ENCODE results near the gene SAMD8. TPM values are rescaled to one million over a fixed set of nuclear protein-coding genes. Genes with fewer than 3 reads are reported as not detected.

The SAMD8 gene
- total and polyA plus RNA-seq, 8 donors, result 12.9 to 22.4 (median 14.2) TPM

- intact Hi-C loops (cut with DNase I), result no loop called here
- no peaks in the 10 kb centered on the region for H3K4me1 ChIP-seq
Observed at GRCh38 chr10:75074711-75075445, 36.6 kb upstream of the SAMD8 start.

GRCh38 chr10:75076348-75076747 lies 35.1 kb upstream of the SAMD8 start:
- Histone ChIP-seq H3K27ac (no peak overlapping the region), H3K36me3 (no peaks in the 10 kb centered on the region), H3K27me3 (no peaks in the 10 kb centered on the region), H3K4me3 (no peak overlapping the region), H3K9me3 (peaks cover 0 to 3% of the 10 kb centered on the region in 2 donors), H3K4me1 (no peaks in the 10 kb centered on the region)
- intact Hi-C loops (cut with DNase I), result no loop called here
- ATAC-seq, result no peak
- TF ChIP-seq CTCF (IDR thresholded peaks at IDR 0.05), result no peak
- no peak for DNase-seq

More at GRCh38 chr10:75074711-75075445, 36.6 kb upstream of the SAMD8 start:
- H3K27ac ChIP-seq, result no peak overlapping the region
- no peak for TF ChIP-seq CTCF (IDR thresholded peaks at IDR 0.05)
- ATAC-seq (no peak), DNase-seq (no peak)
- no peaks in the 10 kb centered on the region for H3K27me3 ChIP-seq
- no peaks in the 10 kb centered on the region for H3K9me3 ChIP-seq
- no peak overlapping the region for H3K4me3 ChIP-seq
- no peaks in the 10 kb centered on the region for H3K36me3 ChIP-seq

- Histone ChIP-seq H3K4me3 (no peak overlapping the region), H3K9me3 (peaks cover 0 to 8% of the 10 kb centered on the region in 2 donors), H3K27me3 (no peaks in the 10 kb centered on the region), H3K4me1 (no peaks in the 10 kb centered on the region), H3K27ac (no peak overlapping the region), H3K36me3 (no peaks in the 10 kb centered on the region)
- no peak for TF ChIP-seq CTCF (IDR thresholded peaks at IDR 0.05)
- intact Hi-C loops (cut with DNase I), result no loop called here
- no peak for ATAC-seq
- DNase-seq, result no peak
Observed at GRCh38 chr10:75079436-75080083, 31.9 kb upstream of the SAMD8 start.

GRCh38 chr10:75080554-75080953 lies 30.9 kb upstream of the SAMD8 start:
- ATAC-seq, result no peak
- TF ChIP-seq CTCF (IDR thresholded peaks at IDR 0.05), result no peak

GRCh38 chr10:75081379-75081778 lies 30.1 kb upstream of the SAMD8 start:
- no peaks in the 10 kb centered on the region for H3K36me3 ChIP-seq
- TF ChIP-seq CTCF (IDR thresholded peaks at IDR 0.05), result no peak
- ATAC-seq, result no peak
- H3K27me3 ChIP-seq, result no peaks in the 10 kb centered on the region
- H3K9me3 ChIP-seq, result peaks cover 0 to 8% of the 10 kb centered on the region in 2 donors
- no peak overlapping the region for H3K4me3 ChIP-seq
- H3K4me1 ChIP-seq, result no peaks in the 10 kb centered on the region
- H3K27ac ChIP-seq, result no peak overlapping the region
- intact Hi-C loops (cut with DNase I), result no loop called here
- DNase-seq, result no peak

More at GRCh38 chr10:75080554-75080953, 30.9 kb upstream of the SAMD8 start:
- DNase-seq, result no peak
- H3K27me3 ChIP-seq, result no peaks in the 10 kb centered on the region
- no peak overlapping the region for H3K4me3 ChIP-seq
- no peak overlapping the region for H3K27ac ChIP-seq
- intact Hi-C loops (cut with DNase I), result no loop called here
- H3K4me1 ChIP-seq, result no peaks in the 10 kb centered on the region
- peaks cover 0 to 8% of the 10 kb centered on the region in 2 donors for H3K9me3 ChIP-seq
- H3K36me3 ChIP-seq, result no peaks in the 10 kb centered on the region

Measured in left lung (tissue), 10 donors.